C4-2B (cell line): Measurements from ENCODE around the gene C22orf39.

Experiments
- ZFX ChIP-seq: fragments of 450-650 bp; IDR thresholded peaks from 2 replicates; pipeline ENCODE4 v1.6.1; 2017
- TF ChIP-seq, protein P1 (sequence below): fragments of 450-650 bp; conservative IDR thresholded peaks from 2 replicates; pipeline ENCODE4 v1.5.1; 2017; ENCODE audit warnings: mild to moderate bottlenecking

DNA sequence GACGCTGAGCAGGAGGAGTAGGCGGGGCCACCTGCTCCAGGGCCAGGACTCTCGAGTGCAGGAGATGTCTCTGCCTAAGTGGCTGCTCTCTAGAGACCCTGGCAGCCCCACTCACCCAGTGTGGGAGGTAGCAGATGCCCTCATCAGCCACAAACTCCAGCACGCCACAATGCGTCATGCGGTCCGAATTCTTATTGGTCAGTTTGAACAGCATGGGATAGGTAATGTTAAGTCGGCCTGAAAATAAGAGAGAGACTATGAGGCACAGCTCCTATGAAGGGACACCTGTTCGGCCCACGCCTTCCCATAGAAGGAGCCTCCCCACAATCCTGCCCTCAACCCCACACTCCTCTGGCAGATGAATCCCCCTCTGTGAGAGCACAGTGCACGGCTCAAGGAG is 24.1 kb upstream of the C22orf39 start:
- TF ChIP-seq, protein P1, sequence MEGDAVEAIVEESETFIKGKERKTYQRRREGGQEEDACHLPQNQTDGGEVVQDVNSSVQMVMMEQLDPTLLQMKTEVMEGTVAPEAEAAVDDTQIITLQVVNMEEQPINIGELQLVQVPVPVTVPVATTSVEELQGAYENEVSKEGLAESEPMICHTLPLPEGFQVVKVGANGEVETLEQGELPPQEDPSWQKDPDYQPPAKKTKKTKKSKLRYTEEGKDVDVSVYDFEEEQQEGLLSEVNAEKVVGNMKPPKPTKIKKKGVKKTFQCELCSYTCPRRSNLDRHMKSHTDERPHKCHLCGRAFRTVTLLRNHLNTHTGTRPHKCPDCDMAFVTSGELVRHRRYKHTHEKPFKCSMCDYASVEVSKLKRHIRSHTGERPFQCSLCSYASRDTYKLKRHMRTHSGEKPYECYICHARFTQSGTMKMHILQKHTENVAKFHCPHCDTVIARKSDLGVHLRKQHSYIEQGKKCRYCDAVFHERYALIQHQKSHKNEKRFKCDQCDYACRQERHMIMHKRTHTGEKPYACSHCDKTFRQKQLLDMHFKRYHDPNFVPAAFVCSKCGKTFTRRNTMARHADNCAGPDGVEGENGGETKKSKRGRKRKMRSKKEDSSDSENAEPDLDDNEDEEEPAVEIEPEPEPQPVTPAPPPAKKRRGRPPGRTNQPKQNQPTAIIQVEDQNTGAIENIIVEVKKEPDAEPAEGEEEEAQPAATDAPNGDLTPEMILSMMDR, result no peak
- TF ChIP-seq ZFX, result no peak
